Left renal cortex interstitium (tissue), 4 donors: ENCODE data around the gene SERPINE1. TPM values are rescaled to one million over a fixed set of nuclear protein-coding genes. Genes with fewer than 3 reads are reported as not detected.
"Not testable (repeated sequence)": the region's sequence is repeated elsewhere in the genome, so short reads cannot be mapped to it uniquely, and the experiment has no call there.

Experiments used
- DNase-seq, 4 donors: peaks; one replicate each; pipeline ENCODE4 v3.0.0-alpha.2; 2013; ENCODE audit warnings: low read depth in 4 of 4, low spot score in 2 of 4, missing footprints in 1 of 4
- polyA plus RNA-seq, 4 donors: library from polyadenylated mRNA; unstranded; fragments of 120-200 nt; gene quantifications; one replicate each; pipeline ENCODE4 v1.2.1, GENCODE V29; 2013; ENCODE audit not compliant: insufficient read length in 4 of 4

SERPINE1 gene
- polyA plus RNA-seq, 4 donors = 0.72 to 5.8 (median 1.2) TPM

- no peak for DNase-seq
Observed at GRCh38 chr7:101100858-101101847, 25.8 kb upstream of the SERPINE1 start.

- no peak for DNase-seq
Observed at GRCh38 chr7:101102026-101102425, 24.9 kb upstream of the SERPINE1 start.

- DNase-seq = not testable (repeated sequence)
Observed at GRCh38 chr7:101103701-101104100, 23.2 kb upstream of the SERPINE1 start.

- DNase-seq = no peak
Observed at GRCh38 chr7:101104193-101104713, 22.7 kb upstream of the SERPINE1 start.

- DNase-seq = no peak
Observed at GRCh38 chr7:101104799-101105198, 22.1 kb upstream of the SERPINE1 start.

GRCh38 chr7:101105248-101105647, 21.7 kb upstream of the SERPINE1 start:
- DNase-seq = not testable (repeated sequence)

GRCh38 chr7:101106386-101106785, 20.5 kb upstream of the SERPINE1 start:
- DNase-seq = no peak

GRCh38 chr7:101108330-101108857, 18.5 kb upstream of the SERPINE1 start:
- DNase-seq = no peak

GRCh38 chr7:101108961-101109360, 17.9 kb upstream of the SERPINE1 start:
- no peak for DNase-seq

- DNase-seq = no peak
Observed at GRCh38 chr7:101109368-101109767, 17.5 kb upstream of the SERPINE1 start.

- DNase-seq = no peak
Observed at GRCh38 chr7:101111261-101111660, 15.6 kb upstream of the SERPINE1 start.

GRCh38 chr7:101112233-101112632, 14.7 kb upstream of the SERPINE1 start:
- no peak for DNase-seq

GRCh38 chr7:101113140-101113539, 13.8 kb upstream of the SERPINE1 start:
- DNase-seq = not testable (repeated sequence)

GRCh38 chr7:101113836-101114235, 13.1 kb upstream of the SERPINE1 start:
- no peak for DNase-seq

- no peak for DNase-seq
Observed at GRCh38 chr7:101114492-101114891, 12.4 kb upstream of the SERPINE1 start.

- DNase-seq = no peak
Observed at GRCh38 chr7:101115215-101115614, 11.7 kb upstream of the SERPINE1 start.

- no peak for DNase-seq
Observed at GRCh38 chr7:101116898-101117297, 10.0 kb upstream of the SERPINE1 start.

GRCh38 chr7:101118856-101119255, 8.0 kb upstream of the SERPINE1 start:
- DNase-seq = no peak

GRCh38 chr7:101119876-101120275, 7.0 kb upstream of the SERPINE1 start:
- no peak for DNase-seq

GRCh38 chr7:101120315-101120714, 6.6 kb upstream of the SERPINE1 start:
- no peak for DNase-seq

- DNase-seq = not testable (repeated sequence)
Observed at GRCh38 chr7:101121631-101121990, 5.3 kb upstream of the SERPINE1 start.
